Right atrium auricular region (tissue), 2 donors: ENCODE results near the gene F2RL1. TPM values are rescaled to one million over a fixed set of nuclear protein-coding genes. Genes with fewer than 3 reads are reported as not detected.

ENCODE experiments used
- DNase-seq: peaks from one replicate; pipeline ENCODE4 v3.0.0-alpha.2; 2019; ENCODE audit warnings: low spot score
- H3K27ac ChIP-seq, 2 donors: fragments of 200-600 bp; sonication (generic); 1 replicate in 1 of 2; 2 replicates in 1 of 2; pipeline ENCODE4 v1.5.1; 2016 to 2019
- H3K27me3 ChIP-seq, 2 donors: fragments of 200-600 bp; sonication (generic); one replicate each; pipeline versions ENCODE4 v1.5.1 to v1.6.0; 2017 to 2019
- H3K36me3 ChIP-seq: fragments of 200-600 bp; sonication (generic); one replicate; pipeline ENCODE4 v1.5.1; 2016
- H3K4me1 ChIP-seq, 2 donors: fragments of 200-600 bp; sonication (generic); one replicate each; pipeline versions ENCODE4 v1.5.1 to v1.6.0; 2017 to 2019
- H3K4me3 ChIP-seq, 2 donors: fragments of 200-600 bp; sonication (generic); 1 replicate in 1 of 2; 2 replicates in 1 of 2; pipeline ENCODE4 v1.5.1; 2017 to 2019; ENCODE audit warnings: mild to moderate bottlenecking in 1 of 2, moderate library complexity in 1 of 2
- H3K9me3 ChIP-seq, 2 donors: fragments of 200-600 bp; sonication (generic); one replicate each; pipeline ENCODE4 v1.5.1; 2019
- total RNA-seq, 2 donors: library from RNA; depleted of rRNA; stranded (reverse); fragments of >200 nt; gene quantifications; one replicate each; pipeline ENCODE4 v1.1.0, GENCODE V29; 2016
- TF ChIP-seq, protein P1 (sequence below), 2 donors: fragments of 200-600 bp; sonication (generic); IDR thresholded peaks; one replicate each; pipeline ENCODE4 v1.5.1; 2019; ENCODE audit warnings: antibody characterized with exemption in 2 of 2

The F2RL1 gene
- total RNA-seq, 2 donors from 2014 or later, result 3.1 to 10.6 TPM

DNA sequence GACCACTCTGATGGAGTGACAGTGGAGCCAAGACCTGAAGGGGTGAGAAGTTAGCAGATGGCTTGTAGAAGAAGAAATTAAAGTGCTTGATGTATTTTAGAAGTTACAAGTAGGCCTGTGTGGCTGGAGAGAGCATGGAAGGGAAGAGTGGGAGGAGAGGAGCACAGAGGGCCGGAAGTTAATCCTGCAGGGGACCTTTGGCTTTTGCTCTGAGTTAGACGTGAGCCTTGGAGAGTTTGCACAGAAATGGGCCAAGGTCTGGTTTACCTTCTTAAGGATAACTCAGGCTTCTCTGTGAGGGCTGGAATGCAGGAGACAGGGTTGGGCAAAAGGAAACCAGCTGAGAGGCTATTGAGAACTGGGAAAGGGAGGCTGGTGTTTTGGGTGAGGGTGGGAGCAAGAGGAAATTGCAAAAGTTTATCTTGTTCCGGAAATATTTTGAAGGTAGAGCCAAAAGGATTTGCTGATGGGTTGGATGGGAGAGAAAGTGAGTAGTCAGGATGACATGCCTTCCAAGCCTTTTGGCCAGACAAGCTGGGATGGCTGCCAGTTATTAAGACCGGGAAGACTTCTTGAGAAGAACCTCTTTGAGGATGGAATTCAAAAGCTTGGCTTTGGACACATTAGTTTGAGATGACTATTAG is 17.5 kb upstream of the F2RL1 start:
- Histone ChIP-seq H3K27me3 (no peaks in the 10 kb centered on the region), H3K36me3 (no peaks in the 10 kb centered on the region), H3K9me3 (no peaks in the 10 kb centered on the region), H3K4me1 (peaks cover 0 to 6% of the 10 kb centered on the region in 2 donors), H3K4me3 (no peak overlapping the region), H3K27ac (peak overlapping the region; percentile 25 to 66)
- TF ChIP-seq, protein P1, sequence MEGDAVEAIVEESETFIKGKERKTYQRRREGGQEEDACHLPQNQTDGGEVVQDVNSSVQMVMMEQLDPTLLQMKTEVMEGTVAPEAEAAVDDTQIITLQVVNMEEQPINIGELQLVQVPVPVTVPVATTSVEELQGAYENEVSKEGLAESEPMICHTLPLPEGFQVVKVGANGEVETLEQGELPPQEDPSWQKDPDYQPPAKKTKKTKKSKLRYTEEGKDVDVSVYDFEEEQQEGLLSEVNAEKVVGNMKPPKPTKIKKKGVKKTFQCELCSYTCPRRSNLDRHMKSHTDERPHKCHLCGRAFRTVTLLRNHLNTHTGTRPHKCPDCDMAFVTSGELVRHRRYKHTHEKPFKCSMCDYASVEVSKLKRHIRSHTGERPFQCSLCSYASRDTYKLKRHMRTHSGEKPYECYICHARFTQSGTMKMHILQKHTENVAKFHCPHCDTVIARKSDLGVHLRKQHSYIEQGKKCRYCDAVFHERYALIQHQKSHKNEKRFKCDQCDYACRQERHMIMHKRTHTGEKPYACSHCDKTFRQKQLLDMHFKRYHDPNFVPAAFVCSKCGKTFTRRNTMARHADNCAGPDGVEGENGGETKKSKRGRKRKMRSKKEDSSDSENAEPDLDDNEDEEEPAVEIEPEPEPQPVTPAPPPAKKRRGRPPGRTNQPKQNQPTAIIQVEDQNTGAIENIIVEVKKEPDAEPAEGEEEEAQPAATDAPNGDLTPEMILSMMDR (IDR thresholded peaks at IDR 0.05), result no peak
- DNase-seq, result peak; percentile 86

DNA sequence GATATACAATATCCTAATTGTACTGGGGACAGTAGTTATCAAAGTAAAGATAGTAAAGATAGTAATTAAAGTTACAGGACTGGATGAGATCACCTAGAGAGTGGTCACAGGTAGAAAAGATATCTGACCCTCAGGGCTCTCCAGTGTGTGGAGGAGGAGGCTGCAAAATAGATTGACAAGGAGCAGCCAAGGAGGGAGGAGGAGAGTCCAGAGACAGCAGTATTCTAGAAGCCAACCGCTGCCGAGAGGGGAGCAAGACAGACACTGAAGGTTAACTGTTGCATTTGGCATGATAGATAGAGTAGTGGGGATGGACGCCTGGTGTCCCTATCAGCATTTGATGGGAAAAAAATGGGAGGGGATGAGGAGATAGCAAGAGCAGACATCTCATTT is 17.0 kb upstream of the F2RL1 start:
- Histone ChIP-seq H3K36me3 (no peaks in the 10 kb centered on the region), H3K4me1 (peaks cover 0 to 6% of the 10 kb centered on the region in 2 donors), H3K4me3 (no peak overlapping the region), H3K27me3 (no peaks in the 10 kb centered on the region), H3K27ac (peak overlapping the region in 1 of 2 donors; percentile 66), H3K9me3 (no peaks in the 10 kb centered on the region)
- no peak for DNase-seq
- TF ChIP-seq, protein P1 (IDR thresholded peaks at IDR 0.05), result no peak

DNA sequence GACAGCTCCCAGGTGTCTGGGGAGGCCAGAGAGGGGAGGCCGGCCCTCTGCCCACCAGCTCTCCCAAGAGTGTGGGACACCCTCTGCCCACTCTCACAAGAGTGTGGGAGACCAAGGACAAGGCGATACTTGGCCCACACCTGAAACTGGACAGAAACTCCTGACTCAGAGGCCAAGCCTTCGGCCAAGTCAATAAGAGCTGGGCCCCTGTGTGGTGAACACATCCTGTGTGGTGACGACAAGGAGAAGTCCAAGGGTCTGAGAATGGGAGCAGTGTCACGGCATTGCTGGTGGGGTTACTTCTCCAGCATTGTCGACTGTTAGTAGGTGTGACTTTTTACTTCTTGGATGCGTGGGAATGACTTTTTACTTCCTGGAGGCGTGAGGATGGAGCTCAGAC is 14.6 kb upstream of the F2RL1 start:
- Histone ChIP-seq H3K9me3 (no peaks in the 10 kb centered on the region), H3K4me3 (no peak overlapping the region), H3K27ac (no peak overlapping the region), H3K36me3 (no peaks in the 10 kb centered on the region), H3K4me1 (peaks cover 0 to 6% of the 10 kb centered on the region in 2 donors), H3K27me3 (no peaks in the 10 kb centered on the region)
- TF ChIP-seq, protein P1 (IDR thresholded peaks at IDR 0.05), result no peak
- DNase-seq, result no peak

DNA sequence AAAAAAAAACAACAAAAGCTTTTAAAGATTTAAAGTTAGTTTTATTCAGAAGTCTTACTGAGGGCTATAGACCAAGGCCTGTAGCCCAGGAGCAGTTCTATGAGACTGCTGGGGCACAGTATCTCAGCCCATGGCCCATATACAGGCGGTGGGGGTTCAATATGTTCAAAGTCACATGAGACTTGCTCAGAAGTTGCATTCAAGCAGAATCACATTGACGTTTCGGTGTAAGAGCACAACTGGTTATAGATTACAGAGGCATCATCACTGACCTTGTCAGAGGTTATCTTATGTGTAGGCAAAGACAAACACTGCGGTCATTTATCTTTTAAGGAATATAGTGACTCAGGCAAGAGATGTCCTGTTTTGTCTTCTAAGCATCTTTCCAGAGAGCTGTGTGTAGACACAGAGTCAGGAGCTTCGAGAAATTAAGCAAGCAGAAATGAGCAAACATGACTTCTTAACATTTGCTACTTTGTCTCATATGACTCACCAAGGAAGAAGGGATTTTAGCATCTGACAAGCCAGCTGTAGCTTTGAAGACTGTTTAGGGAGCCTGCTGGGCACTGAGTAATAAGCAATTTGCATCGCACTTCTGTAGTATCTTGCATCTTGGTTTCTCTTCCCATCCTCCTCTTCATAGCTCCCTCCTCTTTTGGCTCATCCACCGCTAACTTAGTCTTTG is 12.9 kb upstream of the F2RL1 start:
- peak overlapping the region; percentile 31 to 62 for H3K27ac ChIP-seq
- TF ChIP-seq, protein P1 (IDR thresholded peaks at IDR 0.05), result no peak
- H3K27me3 ChIP-seq, result no peaks in the 10 kb centered on the region
- H3K36me3 ChIP-seq, result no peaks in the 10 kb centered on the region
- H3K4me3 ChIP-seq, result no peak overlapping the region
- no peaks in the 10 kb centered on the region for H3K9me3 ChIP-seq
- DNase-seq, result no peak
- peaks cover 0 to 5% of the 10 kb centered on the region in 2 donors for H3K4me1 ChIP-seq

DNA sequence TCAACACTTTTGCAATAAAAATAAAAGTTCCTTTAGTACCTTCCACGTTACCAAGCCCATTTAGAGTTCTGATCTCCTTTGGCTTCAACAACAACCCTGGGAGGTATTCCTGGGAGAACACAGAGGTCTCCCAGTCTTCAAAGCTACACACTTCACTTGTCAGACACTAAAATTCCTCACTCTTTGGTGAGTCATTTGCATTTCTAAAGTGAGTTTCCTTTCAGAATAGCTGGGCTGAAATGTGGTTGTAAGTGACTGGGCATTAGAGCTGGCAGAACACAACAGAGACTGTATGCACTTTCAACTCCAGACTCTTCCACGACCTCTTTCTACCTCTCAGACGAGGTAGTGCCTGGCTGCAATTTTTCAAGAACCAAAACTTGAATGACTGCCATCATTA is 11.5 kb upstream of the F2RL1 start:
- Histone ChIP-seq H3K4me3 (no peak overlapping the region), H3K36me3 (no peaks in the 10 kb centered on the region), H3K9me3 (no peaks in the 10 kb centered on the region), H3K27ac (peak overlapping the region in 1 of 2 donors; percentile 29), H3K4me1 (no peaks in the 10 kb centered on the region), H3K27me3 (no peaks in the 10 kb centered on the region)
- DNase-seq, result no peak
- TF ChIP-seq, protein P1 (IDR thresholded peaks at IDR 0.05), result no peak
